GM21723 (cell line): Measurements from ENCODE around the gene FGD5.

Source experiments
- ATAC-seq: cut with Tn5 transposase; IDR thresholded peaks from one replicate; pipeline ENCODE4 v1.9.1; 2021; ENCODE audit warnings: mild to moderate bottlenecking, moderate library complexity; ENCODE audit not compliant: unreplicated experiment

Gene FGD5

GRCh38 chr3:14959359-14959943, 140.7 kb downstream of the FGD5 start:
- peak; percentile 56 for ATAC-seq

GRCh38 chr3:14962762-14963161, 144.0 kb downstream of the FGD5 start:
- no peak for ATAC-seq

GRCh38 chr3:14967285-14967684, 148.5 kb downstream of the FGD5 start:
- no peak for ATAC-seq

DNA sequence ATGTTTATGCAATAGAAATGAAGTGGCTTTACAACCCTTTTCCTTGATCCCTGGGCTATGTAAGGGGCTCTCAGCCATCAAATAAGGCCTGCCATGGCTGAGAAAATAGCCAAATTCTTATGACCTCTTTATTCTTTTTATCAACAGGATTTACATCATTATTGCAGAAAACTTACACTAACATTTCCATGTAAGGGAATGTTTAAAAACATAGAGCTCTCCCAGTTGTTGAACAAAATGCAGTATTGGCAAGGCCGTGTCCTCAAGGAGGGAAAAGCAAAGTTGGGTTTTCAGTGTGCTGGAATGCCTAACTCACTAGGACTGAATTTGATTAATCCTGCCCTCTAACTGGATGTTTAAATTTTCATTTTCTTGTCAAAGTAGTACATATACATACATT, 150.9 kb downstream of the FGD5 start:
- no peak for ATAC-seq

GRCh38 chr3:14976317-14976716, 157.6 kb downstream of the FGD5 start:
- no peak for ATAC-seq

DNA sequence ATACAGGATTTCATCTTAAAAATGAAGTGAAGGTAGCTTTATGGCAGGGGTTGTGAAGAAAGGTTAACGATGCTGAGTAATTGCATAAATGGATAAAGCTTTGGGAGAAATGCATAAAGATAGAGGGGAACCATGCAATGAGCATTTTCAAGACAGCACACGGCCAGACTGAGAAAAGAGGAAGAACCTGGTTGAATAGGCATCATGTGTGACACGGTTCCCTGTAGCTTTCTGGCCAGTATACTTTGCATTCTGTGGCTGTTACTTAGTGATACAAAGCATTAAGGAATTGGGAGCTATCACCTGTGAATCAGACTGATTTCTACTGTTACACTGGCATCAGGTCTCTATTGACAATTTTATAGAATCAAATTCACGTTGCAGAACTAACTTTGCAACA, 161.9 kb downstream of the FGD5 start:
- ATAC-seq: peak; percentile 69
